HL-60 (cell line): ENCODE data around the gene AGBL4.

Experiments used
- CTCF ChIP-seq: IDR thresholded peaks from one replicate; pipeline ENCODE4 v1.5.1; 2011; ENCODE audit warnings: low read length, control low read depth, inconsistent platforms; ENCODE audit not compliant: insufficient read depth
- POLR2AphosphoS5 ChIP-seq: IDR thresholded peaks from 2 replicates; pipeline ENCODE4 v1.6.1; 2012; ENCODE audit warnings: low read depth
- REST ChIP-seq: IDR thresholded peaks from 2 replicates; pipeline ENCODE4 v1.6.1; 2012; ENCODE audit warnings: low read depth; ENCODE audit not compliant: insufficient replicate concordance

GRCh38 chr1:48644905-48645605 lies 1378.7 kb downstream of the AGBL4 start:
- TF ChIP-seq CTCF (no peak), REST (no peak), POLR2AphosphoS5 (no peak)
